GM12878 (cell line): ENCODE results near the gene NKD2. TPM values are rescaled to one million over a fixed set of nuclear protein-coding genes. Genes with fewer than 3 reads are reported as not detected.

ENCODE experiments used
- ATAC-seq: fragments of 200-7000 bp; cut with Tn5 transposase; 3 replicates; pipeline ENCODE4 v1.9.1; 2020; ENCODE audit warnings: mild to moderate bottlenecking, moderate library complexity
- BruUV-seq: library from RNA; stranded (reverse); fragments of 400-500 nt; replicated peaks from 2 replicates; lab custom pipeline; 2021; lab: Mats Ljungman, UMichigan
- CTCF ChIA-PET: fragments of 300-600 bp; sonication (Branson Sonifier 250); formaldehyde crosslinking; extraction: SDS; loops from one replicate; lab custom pipeline; 2021; ENCODE audit warnings: inconsistent platforms; lab: Yijun Ruan, JAX
- POLR2A ChIA-PET: fragments of 350-600 bp; formaldehyde crosslinking; extraction: SDS; loops from one replicate; lab custom pipeline; 2021; ENCODE audit warnings: inconsistent platforms; lab: Charles Lee
- RAD21 ChIA-PET: fragments of 300-600 bp; sonication (Branson Sonifier 250); formaldehyde crosslinking; loops from one replicate; lab custom pipeline; 2023; ENCODE audit warnings: antibody characterized with exemption; ENCODE audit not compliant: unreplicated experiment; lab: Charles Lee
- SMC1A ChIA-PET: fragments of 300-600 bp; sonication (Branson Sonifier 250); formaldehyde crosslinking; loops from one replicate; lab custom pipeline; 2023; ENCODE audit not compliant: unreplicated experiment, uncharacterized antibody; lab: Charles Lee
- DNase-seq: peaks from one replicate; pipeline ENCODE4 v3.0.0-alpha.2; 2011; ENCODE audit warnings: low read depth, low spot score
- FAIRE-seq: peaks from 3 replicates; lab custom pipeline; 2011; peaks lifted over from hg19 to GRCh38; lab: Jason Lieb, UNC
- H2AFZ ChIP-seq: 2 replicates; pipeline ENCODE4 v1.6.0; 2011; ENCODE audit warnings: low read depth, low read length, control low read depth; ENCODE audit not compliant: control insufficient read depth
- H3K27ac ChIP-seq: 2 replicates; pipeline ENCODE4 v1.5.1; 2011; ENCODE audit warnings: control low read depth; ENCODE audit not compliant: control insufficient read depth, insufficient read depth
- H3K27me3 ChIP-seq, 2 experiments: replicated peaks in 1 of 2; 2 replicates each; pipeline versions ENCODE4 v1.6.0 to v1.6.1; 2011; ENCODE audit warnings: low read length in 1 of 2; ENCODE audit not compliant: control insufficient read depth in 2 of 2, insufficient read depth in 2 of 2
- H3K36me3 ChIP-seq, 2 experiments: 2 replicates each; pipeline ENCODE4 v1.5.1; 2011; ENCODE audit warnings: low read length in 1 of 2; ENCODE audit not compliant: control insufficient read depth in 2 of 2, insufficient read depth in 2 of 2
- H3K4me1 ChIP-seq: 2 replicates; pipeline ENCODE4 v1.6.1; 2011; ENCODE audit warnings: mild to moderate bottlenecking, low read length, moderate library complexity, mixed read lengths; ENCODE audit not compliant: control insufficient read depth, insufficient read depth
- H3K4me2 ChIP-seq: 2 replicates; pipeline ENCODE4 v1.6.0; 2011; ENCODE audit warnings: control low read depth; ENCODE audit not compliant: control insufficient read depth, insufficient read depth
- H3K4me3 ChIP-seq: fragments of 200-600 bp; sonication (generic); 2 replicates; pipeline ENCODE4 v1.5.1; 2016
- H3K79me2 ChIP-seq: 2 replicates; pipeline ENCODE4 v1.6.0; 2011; ENCODE audit warnings: low read length; ENCODE audit not compliant: control insufficient read depth, insufficient read depth
- H3K9ac ChIP-seq: 2 replicates; pipeline ENCODE4 v1.8.0; 2011; ENCODE audit warnings: low read length, control low read depth, mixed read lengths; ENCODE audit not compliant: control insufficient read depth, insufficient read depth
- H3K9me3 ChIP-seq: replicated peaks from 3 replicates; pipeline ENCODE4 v1.5.1; 2011; ENCODE audit warnings: mild to moderate bottlenecking, low read length; ENCODE audit not compliant: control insufficient read depth, insufficient read depth
- H4K20me1 ChIP-seq: 2 replicates; pipeline ENCODE4 v1.6.0; 2011; ENCODE audit not compliant: control insufficient read depth, insufficient read depth
- EED ChIP-seq: sonication (generic); IDR thresholded peaks from 2 replicates; pipeline ENCODE4 v1.6.1; 2016; ENCODE audit warnings: antibody characterized with exemption, low read depth
- EP300 ChIP-seq, 2 experiments: fragments of 150-350 bp in 1 of 2; IDR thresholded peaks; 2 replicates each; pipeline ENCODE4 v1.6.1; 2011 to 2012; ENCODE audit warnings: low read depth in 2 of 2, low read length in 2 of 2, borderline replicate concordance in 1 of 2, improper control_type of control experiment in 1 of 2, inconsistent platforms in 1 of 2; ENCODE audit not compliant: control insufficient read depth in 1 of 2
- HDAC2 ChIP-seq: fragments of 200-600 bp; sonication (generic); IDR thresholded peaks from 2 replicates; pipeline ENCODE4 v1.6.1; 2017
- IRF4 ChIP-seq: IDR thresholded peaks from 2 replicates; pipeline ENCODE4 v1.6.1; 2011; ENCODE audit warnings: low read depth, low read length
- NFYB ChIP-seq: IDR thresholded peaks from 2 replicates; pipeline ENCODE4 v1.6.1; 2011; ENCODE audit warnings: low read depth, mild to moderate bottlenecking, low read length, improper control_type of control experiment, moderate library complexity; ENCODE audit not compliant: insufficient read depth
- NRF1 ChIP-seq: conservative IDR thresholded peaks from 2 replicates; pipeline ENCODE4 v1.6.1; 2011; ENCODE audit warnings: mild to moderate bottlenecking, low read depth, low read length, improper control_type of control experiment
- RBBP5 ChIP-seq: fragments of 200-600 bp; sonication (generic); conservative IDR thresholded peaks from 2 replicates; pipeline ENCODE4 v1.6.1; 2016
- RUNX3 ChIP-seq: IDR thresholded peaks from 2 replicates; pipeline ENCODE4 v1.6.1; 2012; ENCODE audit warnings: low read length, inconsistent platforms
- SP1 ChIP-seq: IDR thresholded peaks from one replicate; pipeline ENCODE4 v1.6.1; 2011; ENCODE audit warnings: low read depth, low read length
- SPI1 ChIP-seq: IDR thresholded peaks from 2 replicates; pipeline ENCODE4 v1.6.1; 2011; ENCODE audit warnings: low read depth, mild to moderate bottlenecking, low read length, moderate library complexity, borderline replicate concordance; ENCODE audit not compliant: insufficient read depth
- ZBTB11 ChIP-seq: fragments of 450-650 bp; formaldehyde crosslinking; IDR thresholded peaks from 2 replicates; pipeline ENCODE4 v1.5.0; 2022; ENCODE audit warnings: mild to moderate bottlenecking, missing genetic modification characterization
- ZNF384 ChIP-seq: IDR thresholded peaks from 2 replicates; pipeline ENCODE4 v1.6.1; 2012; ENCODE audit warnings: low read depth, mild to moderate bottlenecking, low read length, improper control_type of control experiment, borderline replicate concordance
- WGBS: methylation state at CpG from one replicate; pipeline ENCODE4 v1.1.6; 2016; ENCODE audit warnings: low lambda C conversion rate; ENCODE audit not compliant: insufficient replicate concordance, insufficient coverage; ENCODE audit errors: missing lambda C conversion rate; 5-methylcytosine and 5-hydroxymethylcytosine counted together
- in situ Hi-C: fragments of 300-500 bp; cut with MboI; formaldehyde crosslinking; loops from 9 replicates; pipeline ENCODE4 v1.14.3; 2018; ENCODE audit warnings: mixed read lengths
- intact Hi-C: fragments of 100-400 bp; cut with micrococcal nuclease; formaldehyde crosslinking; loops from one replicate; pipeline ENCODE4 v1.14.2; 2022; ENCODE audit not compliant: unreplicated experiment
- polyA plus RNA-seq, 11 experiments: library from polyadenylated mRNA; depleted of rRNA in 4 of 11; unstranded in 6 of 11; stranded (reverse) in 5 of 11; fragments of >200 nt; fragmentation: Nextera tagmentation in 4 of 11; fragmentation: Illumina TruSeq in 1 of 11; extraction: Ambion mirVana in 4 of 11; extraction: Trizol in 1 of 11; gene quantifications; 1 replicate in 1 of 11; 2 replicates in 10 of 11; pipeline versions ENCODE4 v1.2.1 to v1.2.3, GENCODE V29; 2011 to 2016; ENCODE audit warnings: inconsistent platforms in 2 of 11, missing spikeins in 2 of 11, low read depth in 1 of 11
- total RNA-seq, 4 experiments: library from RNA; depleted of rRNA in 3 of 4; stranded (reverse); fragments of >200 nt in 3 of 4; fragmentation: Illumina TruSeq in 1 of 4; extraction: Trizol in 1 of 4; gene quantifications; 2 replicates each; pipeline versions ENCODE4 v1.2.1 to v1.2.3, GENCODE V29; 2013 to 2021
- TF ChIP-seq, protein P1 (sequence below): IDR thresholded peaks from 2 replicates; pipeline ENCODE4 v1.6.1; 2011; ENCODE audit warnings: borderline replicate concordance, low read depth, mild to moderate bottlenecking, moderate library complexity, mixed read lengths, low read length; ENCODE audit not compliant: insufficient read depth; ENCODE audit errors: extremely low read length
- TF ChIP-seq, protein P2 (sequence below): fragments of 450-650 bp; IDR thresholded peaks from 2 replicates; pipeline ENCODE4 v1.6.1; 2018; ENCODE audit warnings: mild to moderate bottlenecking, low read depth, moderate library complexity; ENCODE audit not compliant: partially characterized antibody
- TF ChIP-seq, protein P3 (sequence below): fragments of 150-350 bp; IDR thresholded peaks from 2 replicates; pipeline ENCODE4 v1.6.1; 2014; ENCODE audit warnings: mild to moderate bottlenecking, low read depth, low read length

The NKD2 gene
- total and polyA plus RNA-seq, 10 of the 15 experiments (the other 5 are each of a cell fraction or from before 2014, with no cell fraction given), result 0.20 to 0.83 (median 0.26) TPM; not detected in 7

GRCh38 chr5:1054018-1054798, 45.6 kb downstream of the NKD2 start:
- no peak overlapping the region for H2AFZ ChIP-seq
- no peak for DNase-seq
- TF ChIP-seq IRF4 (no peak), SPI1 (no peak), NFYB (no peak), RUNX3 (no peak), EED (no peak), RBBP5 (no peak), SP1 (no peak), ZBTB11 (CRISPR knock-in tag) (no peak), ZNF384 (no peak), HDAC2 (no peak), EP300 (IDR thresholded peaks at IDR 0.05; ENCODE audit: borderline replicate concordance in 1 of 2, control insufficient read depth in 1 of 2, low read depth in 2 of 2, low read length in 2 of 2) (no peak), NRF1 (no peak)
- TF ChIP-seq, protein P1, sequence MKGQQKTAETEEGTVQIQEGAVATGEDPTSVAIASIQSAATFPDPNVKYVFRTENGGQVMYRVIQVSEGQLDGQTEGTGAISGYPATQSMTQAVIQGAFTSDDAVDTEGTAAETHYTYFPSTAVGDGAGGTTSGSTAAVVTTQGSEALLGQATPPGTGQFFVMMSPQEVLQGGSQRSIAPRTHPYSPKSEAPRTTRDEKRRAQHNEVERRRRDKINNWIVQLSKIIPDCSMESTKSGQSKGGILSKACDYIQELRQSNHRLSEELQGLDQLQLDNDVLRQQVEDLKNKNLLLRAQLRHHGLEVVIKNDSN, result no peak
- TF ChIP-seq, protein P2, sequence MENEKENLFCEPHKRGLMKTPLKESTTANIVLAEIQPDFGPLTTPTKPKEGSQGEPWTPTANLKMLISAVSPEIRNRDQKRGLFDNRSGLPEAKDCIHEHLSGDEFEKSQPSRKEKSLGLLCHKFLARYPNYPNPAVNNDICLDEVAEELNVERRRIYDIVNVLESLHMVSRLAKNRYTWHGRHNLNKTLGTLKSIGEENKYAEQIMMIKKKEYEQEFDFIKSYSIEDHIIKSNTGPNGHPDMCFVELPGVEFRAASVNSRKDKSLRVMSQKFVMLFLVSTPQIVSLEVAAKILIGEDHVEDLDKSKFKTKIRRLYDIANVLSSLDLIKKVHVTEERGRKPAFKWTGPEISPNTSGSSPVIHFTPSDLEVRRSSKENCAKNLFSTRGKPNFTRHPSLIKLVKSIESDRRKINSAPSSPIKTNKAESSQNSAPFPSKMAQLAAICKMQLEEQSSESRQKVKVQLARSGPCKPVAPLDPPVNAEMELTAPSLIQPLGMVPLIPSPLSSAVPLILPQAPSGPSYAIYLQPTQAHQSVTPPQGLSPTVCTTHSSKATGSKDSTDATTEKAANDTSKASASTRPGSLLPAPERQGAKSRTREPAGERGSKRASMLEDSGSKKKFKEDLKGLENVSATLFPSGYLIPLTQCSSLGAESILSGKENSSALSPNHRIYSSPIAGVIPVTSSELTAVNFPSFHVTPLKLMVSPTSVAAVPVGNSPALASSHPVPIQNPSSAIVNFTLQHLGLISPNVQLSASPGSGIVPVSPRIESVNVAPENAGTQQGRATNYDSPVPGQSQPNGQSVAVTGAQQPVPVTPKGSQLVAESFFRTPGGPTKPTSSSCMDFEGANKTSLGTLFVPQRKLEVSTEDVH, result no peak
- TF ChIP-seq, protein P3, sequence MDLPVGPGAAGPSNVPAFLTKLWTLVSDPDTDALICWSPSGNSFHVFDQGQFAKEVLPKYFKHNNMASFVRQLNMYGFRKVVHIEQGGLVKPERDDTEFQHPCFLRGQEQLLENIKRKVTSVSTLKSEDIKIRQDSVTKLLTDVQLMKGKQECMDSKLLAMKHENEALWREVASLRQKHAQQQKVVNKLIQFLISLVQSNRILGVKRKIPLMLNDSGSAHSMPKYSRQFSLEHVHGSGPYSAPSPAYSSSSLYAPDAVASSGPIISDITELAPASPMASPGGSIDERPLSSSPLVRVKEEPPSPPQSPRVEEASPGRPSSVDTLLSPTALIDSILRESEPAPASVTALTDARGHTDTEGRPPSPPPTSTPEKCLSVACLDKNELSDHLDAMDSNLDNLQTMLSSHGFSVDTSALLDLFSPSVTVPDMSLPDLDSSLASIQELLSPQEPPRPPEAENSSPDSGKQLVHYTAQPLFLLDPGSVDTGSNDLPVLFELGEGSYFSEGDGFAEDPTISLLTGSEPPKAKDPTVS, result no peak
- TF ChIP-seq, all 136 proteins: peak for 0
- ChIA-PET RAD21 (no interaction called here), POLR2A (no interaction called here), CTCF (interaction anchor here (2.0 kb wide), 1 partner anchor 84 kb away, joined by 7 read pairs; no protein-coding TSS in a partner anchor), SMC1A (no interaction called here)
- H3K4me2 ChIP-seq, result no peak overlapping the region
- H4K20me1 ChIP-seq, result no peaks in the 10 kb centered on the region
- no peak for FAIRE-seq
- no peaks in the 10 kb centered on the region; a peak in 1 of 4 replicates for H3K36me3 ChIP-seq
- ATAC-seq, result no peak
- H3K9ac ChIP-seq, result no peak overlapping the region
- 60% methylated on average over 36 of the region's 39 CpGs for WGBS
- H3K27me3 ChIP-seq, result no peaks in the 10 kb centered on the region
- in situ Hi-C loops, result no loop called here
- intact Hi-C loops, result no loop called here
- no peaks in the 10 kb centered on the region for H3K79me2 ChIP-seq
- H3K4me3 ChIP-seq, result no peak overlapping the region
- H3K27ac ChIP-seq, result no peak overlapping the region
- BruUV-seq, result no TSS peak
- H3K4me1 ChIP-seq, result no peaks in the 10 kb centered on the region
- no peaks in the 10 kb centered on the region for H3K9me3 ChIP-seq
